Chondrocyte (in vitro differentiated cells): ENCODE data around the gene HNRNPC. TPM values are rescaled to one million over a fixed set of nuclear protein-coding genes. Genes with fewer than 3 reads are reported as not detected.
"Not testable (repeated sequence)": the region's sequence is repeated elsewhere in the genome, so short reads cannot be mapped to it uniquely, and the experiment has no call there.

ENCODE experiments used
- DNase-seq: peaks from one replicate; pipeline ENCODE4 v3.0.0; 2021; ENCODE audit warnings: mixed read lengths, low spot score
- H3K27ac Mint-ChIP-seq: one replicate; pipeline ENCODE4 v1.8.0; 2021; ENCODE audit warnings: mild to moderate bottlenecking, moderate library complexity, mixed read lengths; ENCODE audit not compliant: unreplicated experiment
- H3K27me3 Mint-ChIP-seq: 2 replicates; pipeline ENCODE4 v1.8.0; 2021; ENCODE audit warnings: low read depth, mixed read lengths
- H3K36me3 Mint-ChIP-seq: 2 replicates; pipeline ENCODE4 v1.8.0; 2021; ENCODE audit warnings: low read depth, mixed read lengths
- H3K4me1 Mint-ChIP-seq: 2 replicates; pipeline ENCODE4 v1.8.0; 2021; ENCODE audit warnings: low read depth, mild to moderate bottlenecking, mixed read lengths
- H3K4me3 Mint-ChIP-seq: one replicate; pipeline ENCODE4 v1.8.0; 2021; ENCODE audit warnings: mild to moderate bottlenecking, moderate library complexity, mixed read lengths; ENCODE audit not compliant: unreplicated experiment
- H3K9me3 Mint-ChIP-seq: 2 replicates; pipeline ENCODE4 v1.8.0; 2021; ENCODE audit warnings: low read depth, mixed read lengths
- CTCF ChIP-seq: fragments of 200-600 bp; sonication (generic); IDR thresholded peaks from 2 replicates; pipeline ENCODE4 v1.5.0; 2021; ENCODE audit warnings: antibody characterized with exemption, mild to moderate bottlenecking, moderate library complexity
- total RNA-seq: library from RNA; stranded (reverse); gene quantifications from 3 replicates; pipeline ENCODE4 v1.2.1, GENCODE V29; 2021

Gene HNRNPC
- total RNA-seq, 1 donor from 2014 or later, result 286 TPM

- no peaks in the 10 kb centered on the region for H3K9me3 Mint-ChIP-seq
- H3K27ac Mint-ChIP-seq, result no peak overlapping the region
- H3K36me3 Mint-ChIP-seq, result no peaks in the 10 kb centered on the region
- H3K27me3 Mint-ChIP-seq, result peaks cover 20% of the 10 kb centered on the region
- no peak overlapping the region for H3K4me3 Mint-ChIP-seq
- no peaks in the 10 kb centered on the region for H3K4me1 Mint-ChIP-seq
- no peak for DNase-seq
- TF ChIP-seq CTCF, result no peak
These were observed 33.0 kb upstream of the HNRNPC start for GRCh38 chr14:21302013-21302835.

- Mint-ChIP-seq H3K4me1 (no peaks in the 10 kb centered on the region), H3K27me3 (peaks cover 20% of the 10 kb centered on the region), H3K36me3 (no peaks in the 10 kb centered on the region), H3K9me3 (no peaks in the 10 kb centered on the region), H3K27ac (no peak overlapping the region), H3K4me3 (peak overlapping the region; percentile 44)
- DNase-seq, result no peak
- no peak for TF ChIP-seq CTCF
These were observed 31.6 kb upstream of the HNRNPC start for GRCh38 chr14:21300892-21301291.

GRCh38 chr14:21299562-21300130 lies 30.4 kb upstream of the HNRNPC start:
- H3K9me3 Mint-ChIP-seq, result no peaks in the 10 kb centered on the region
- no peaks in the 10 kb centered on the region for H3K4me1 Mint-ChIP-seq
- DNase-seq, result no peak
- H3K4me3 Mint-ChIP-seq, result no peak overlapping the region
- H3K36me3 Mint-ChIP-seq, result no peaks in the 10 kb centered on the region
- H3K27ac Mint-ChIP-seq, result no peak overlapping the region
- peaks cover 18% of the 10 kb centered on the region for H3K27me3 Mint-ChIP-seq
- TF ChIP-seq CTCF, result no peak

GRCh38 chr14:21298358-21298757 lies 29.1 kb upstream of the HNRNPC start:
- no peaks in the 10 kb centered on the region for H3K9me3 Mint-ChIP-seq
- DNase-seq, result no peak
- H3K4me1 Mint-ChIP-seq, result no peaks in the 10 kb centered on the region
- H3K36me3 Mint-ChIP-seq, result no peaks in the 10 kb centered on the region
- H3K27me3 Mint-ChIP-seq, result peaks cover 15% of the 10 kb centered on the region
- no peak overlapping the region for H3K4me3 Mint-ChIP-seq
- H3K27ac Mint-ChIP-seq, result no peak overlapping the region
- TF ChIP-seq CTCF, result no peak

GRCh38 chr14:21294026-21294425 lies 24.8 kb upstream of the HNRNPC start:
- DNase-seq, H3K36me3 Mint-ChIP-seq: not testable (repeated sequence)

GRCh38 chr14:21287168-21287567 lies 17.9 kb upstream of the HNRNPC start:
- H3K27ac Mint-ChIP-seq, result no peak overlapping the region

More at GRCh38 chr14:21294026-21294425, 24.8 kb upstream of the HNRNPC start:
- not testable (repeated sequence) for H3K27ac Mint-ChIP-seq, H3K4me1 Mint-ChIP-seq, H3K4me3 Mint-ChIP-seq, H3K27me3 Mint-ChIP-seq, H3K9me3 Mint-ChIP-seq

GRCh38 chr14:21286516-21286915 lies 17.3 kb upstream of the HNRNPC start:
- not testable (repeated sequence) for H3K4me3 Mint-ChIP-seq, H3K27me3 Mint-ChIP-seq, H3K27ac Mint-ChIP-seq, H3K36me3 Mint-ChIP-seq, DNase-seq, H3K4me1 Mint-ChIP-seq, H3K9me3 Mint-ChIP-seq

More at GRCh38 chr14:21287168-21287567, 17.9 kb upstream of the HNRNPC start:
- no peak for DNase-seq
- Mint-ChIP-seq H3K4me1 (no peaks in the 10 kb centered on the region), H3K27me3 (no peaks in the 10 kb centered on the region), H3K36me3 (no peaks in the 10 kb centered on the region), H3K9me3 (no peaks in the 10 kb centered on the region), H3K4me3 (no peak overlapping the region)
- TF ChIP-seq CTCF, result no peak

- H3K27ac Mint-ChIP-seq, DNase-seq, H3K9me3 Mint-ChIP-seq, H3K4me3 Mint-ChIP-seq, H3K4me1 Mint-ChIP-seq, H3K36me3 Mint-ChIP-seq, H3K27me3 Mint-ChIP-seq: not testable (repeated sequence)
These were observed 12.7 kb upstream of the HNRNPC start for GRCh38 chr14:21281917-21282316.
